Sigmoid colon (tissue), 4 donors: ENCODE results near the gene SLC20A1.

Experiments
- CTCF ChIP-seq, 4 experiments: fragments of 450-650 bp in 3 of 4; fragments of 200-600 bp in 1 of 4; IDR thresholded peaks; one replicate each; pipeline ENCODE4 v1.5.1; 2016 to 2019; ENCODE audit warnings: antibody characterized with exemption in 4 of 4, mild to moderate bottlenecking in 3 of 4, moderate library complexity in 2 of 4
- EP300 ChIP-seq, 4 donors: sonication (generic); formaldehyde crosslinking; IDR thresholded peaks; one replicate each; pipeline ENCODE4 v1.6.1; 2017; ENCODE audit warnings: antibody characterized with exemption in 4 of 4
- POLR2A ChIP-seq, 2 donors: fragments of 450-650 bp; IDR thresholded peaks; one replicate each; pipeline ENCODE4 v1.6.1; 2016; ENCODE audit warnings: antibody characterized with exemption in 2 of 2, mild to moderate bottlenecking in 2 of 2, moderate library complexity in 2 of 2
- POLR2AphosphoS5 ChIP-seq, 4 donors: sonication (generic); formaldehyde crosslinking; IDR thresholded peaks; one replicate each; pipeline ENCODE4 v1.6.1; 2017; ENCODE audit warnings: antibody characterized with exemption in 4 of 4

GRCh38 chr2:112614201-112614840 lies 31.4 kb upstream of the SLC20A1 start:
- TF ChIP-seq CTCF (IDR thresholded peaks at IDR 0.05) (no peak), POLR2A (IDR thresholded peaks at IDR 0.05) (no peak), POLR2AphosphoS5 (IDR thresholded peaks at IDR 0.05) (no peak), EP300 (IDR thresholded peaks at IDR 0.05) (no peak)
